ENCODE results near the gene SP100. TPM values are rescaled to one million over a fixed set of nuclear protein-coding genes. Genes with fewer than 3 reads are reported as not detected.

Gene SP100
- total and polyA plus RNA-seq, 2 of the 8 experiments (the other 6 are each of a cell fraction or from before 2014, with no cell fraction given): 0.06 to 1.1 TPM

DNA sequence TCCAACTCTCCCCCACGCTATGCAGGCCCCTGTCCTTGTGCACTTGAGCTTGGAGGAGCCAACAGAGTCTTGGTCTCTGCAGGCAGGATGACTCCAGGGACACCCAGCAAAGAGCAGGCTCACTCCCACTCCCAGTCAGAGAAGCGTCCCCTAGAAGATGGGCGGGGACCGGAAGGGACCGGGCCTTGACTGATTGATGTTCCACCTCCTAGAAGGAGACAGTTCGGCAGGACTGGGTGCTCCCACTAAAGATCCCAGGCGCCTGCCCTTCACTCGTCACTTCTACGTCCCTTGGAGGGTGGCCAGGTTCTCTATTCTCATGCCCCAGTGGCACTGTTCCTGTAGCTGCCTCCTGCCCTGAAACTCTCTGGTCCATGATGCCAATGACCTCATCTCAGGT, 3.2 kb upstream of the SP100 start:
- H2AFZ ChIP-seq (ENCODE audit: low read length): no peak overlapping the region
- POLR2A ChIA-PET (ENCODE audit: partially characterized antibody): no interaction called here

More for the DNA sequence above, 3.2 kb upstream of the SP100 start:
- Histone ChIP-seq H2BK5ac (ENCODE audit: low read depth, low read length) (no peak overlapping the region), H3K27me3 (replicated peaks in 1 of 4; ENCODE audit: control insufficient read depth in 3 of 4, extremely low read depth in 1 of 4, insufficient read depth in 3 of 4, low read length in 3 of 4) (peaks cover 5 to 29% (median 22%) of the 10 kb centered on the region in 4 experiments), H3K79me2 (ENCODE audit: control insufficient read depth in 1 of 2, insufficient read depth in 2 of 2, low read length in 2 of 2) (no peaks in the 10 kb centered on the region), H3K4ac (replicated peaks; ENCODE audit: insufficient read length, low read depth, low read length) (no peak overlapping the region), H3K27ac (ENCODE audit: low read depth, low read length) (no peak overlapping the region), H2AK5ac (ENCODE audit: low read depth, low read length) (no peak overlapping the region), H3K36me3 (ENCODE audit: control insufficient read depth in 2 of 4, insufficient read depth in 4 of 4, low read length in 3 of 4) (no peaks in the 10 kb centered on the region), H4K5ac (ENCODE audit: insufficient read length, low read depth, low read length) (no peak overlapping the region), H3K9ac (replicated peaks in 1 of 4; ENCODE audit: extremely low read depth in 1 of 4, low read depth in 3 of 4, low read length in 3 of 4) (no peak overlapping the region), H4K20me1 (replicated peaks in 1 of 2; ENCODE audit: control insufficient read depth in 1 of 2, insufficient read depth in 2 of 2, low read length in 2 of 2) (no peaks in the 10 kb centered on the region), H4K8ac (ENCODE audit: extremely low read depth, insufficient read depth, low read length) (no peak overlapping the region), H2BK12ac (ENCODE audit: low read depth, low read length) (0 out of 2 replicates have a peak overlapping the region, but pooled peaks have one; percentile 39), H3K79me1 (ENCODE audit: low read depth, low read length) (no peaks in the 10 kb centered on the region), H2BK15ac (ENCODE audit: low read length) (no peak overlapping the region), H3K14ac (ENCODE audit: insufficient read length) (no peak overlapping the region), H4K91ac (replicated peaks; ENCODE audit: insufficient read length, low read length) (no peak overlapping the region), H3K4me2 (ENCODE audit: insufficient read depth in 1 of 2, low read depth in 2 of 2, low read length in 2 of 2) (no peak overlapping the region; a peak in 1 of 4 replicates), H2BK20ac (ENCODE audit: low read length) (no peak overlapping the region), H3K4me3 (ENCODE audit: extremely low read depth in 1 of 4, insufficient read depth in 2 of 4, low read depth in 3 of 4, low read length in 4 of 4) (no peak overlapping the region), H3K18ac (ENCODE audit: extremely low read depth, low read length) (no peak overlapping the region), H3K23me2 (ENCODE audit: low read depth, low read length) (peaks cover 7% of the 10 kb centered on the region; the same call in 1 of the 2 replicates), H3K4me1 (replicated peaks in 1 of 4; ENCODE audit: control insufficient read depth in 3 of 4, insufficient read depth in 4 of 4, low read length in 3 of 4) (peaks cover 0 to 9% (median under 1%) of the 10 kb centered on the region in 4 experiments; a peak in 1 of 7 replicates), H3K23ac (ENCODE audit: insufficient read length) (no peak overlapping the region), H2BK120ac (replicated peaks; ENCODE audit: low read depth, low read length) (no peak overlapping the region), H3K56ac (replicated peaks; ENCODE audit: insufficient read length, low read depth, low read length) (no peak overlapping the region), H3K9me3 (ENCODE audit: insufficient read depth in 2 of 2, low read depth in 1 of 2, low read length in 1 of 2) (no peaks in the 10 kb centered on the region)
- no peak for TF ChIP-seq BACH1 (IDR thresholded peaks at IDR 0.05; ENCODE audit: low read length)
- no peak for TF ChIP-seq CEBPB (IDR thresholded peaks at IDR 0.05; ENCODE audit: low read depth, low read length)
- TF ChIP-seq TAF7 (optimal IDR thresholded peaks at IDR 0.05; ENCODE audit: borderline replicate concordance, low read depth, low read length): no peak
- DNase-seq (ENCODE audit: low read depth in 1 of 2, low spot score in 2 of 2): no peak
- 86% methylated on average over 8 of the region's 9 CpGs; no CpG with 5 or more reads in 1 of the 2 experiments for WGBS, 2 experiments (ENCODE audit: extremely low coverage in 1 of 2, insufficient coverage in 1 of 2, insufficient read length in 1 of 2, insufficient replicate concordance in 2 of 2, low coverage in 1 of 2, low lambda C conversion rate in 2 of 2, missing lambda C conversion rate in 1 of 2)
- no peak for FAIRE-seq
- CTCF ChIA-PET (ENCODE audit: partially characterized antibody): interaction anchor here (0.8 to 1.5 kb wide), 3 partner anchors 9 to 198 kb away, joined by 3 to 4 read pairs (median 3); no protein-coding TSS in a partner anchor
